Muscle of back (tissue), 13 donors: ENCODE measurements around the gene SLC25A13. TPM values are rescaled to one million over a fixed set of nuclear protein-coding genes. Genes with fewer than 3 reads are reported as not detected.
"Not testable (repeated sequence)": the region's sequence is repeated elsewhere in the genome, so short reads cannot be mapped to it uniquely, and the experiment has no call there.

Source experiments
- DNase-seq, 3 donors: peaks; one replicate each; pipeline versions ENCODE4 v3.0.0 to v3.0.0-alpha.2; 2013
- long read RNA-seq, 9 donors: transcript quantifications; one replicate each; lab custom pipeline, GENCODE V29; 2026
- polyA plus RNA-seq, 10 donors: library from polyadenylated mRNA; unstranded; fragments of 120-200 nt; gene quantifications; one replicate each; pipeline ENCODE4 v1.2.1, GENCODE V29; 2013; ENCODE audit not compliant: insufficient read length in 10 of 10

The SLC25A13 gene
- polyA plus RNA-seq: 10 to 100 TPM in 8 of 10 donors, 1 to 10 TPM in 2; 9.4 to 15.2 (median 11.8) TPM
- long read RNA-seq, donor 1, partial matches to known transcripts: 0 of 1 reads
- long read RNA-seq, donor 1, other reads (novel, unspliced or antisense): 0 of 1 reads
- long read RNA-seq, donor 2: 0 reads
- long read RNA-seq, donor 3: 0 reads
- long read RNA-seq, donor 4: 0 reads
- long read RNA-seq, donor 5, partial matches to known transcripts: 0 of 1 reads
- long read RNA-seq, donor 5, other reads (novel, unspliced or antisense): 0 of 1 reads
- long read RNA-seq, donor 6, partial matches to known transcripts: 0 of 1 reads
- long read RNA-seq, donor 6, other reads (novel, unspliced or antisense): 0 of 1 reads
- long read RNA-seq, donor 7: 0 reads
- long read RNA-seq, donor 8, partial matches to known transcripts: 0 of 1 reads
- long read RNA-seq, donor 8, other reads (novel, unspliced or antisense): 0 of 1 reads
- long read RNA-seq, donor 9: 0 reads

- peak; percentile 74 to 94 (median 84) for DNase-seq
These were observed at the start of gene SLC25A13 for GRCh38 chr7:96321658-96322372. Gene SLC25A13 (minus strand): TSS chr7:96322098. CDS start chr7:96321956, 142 bp downstream.

DNA sequence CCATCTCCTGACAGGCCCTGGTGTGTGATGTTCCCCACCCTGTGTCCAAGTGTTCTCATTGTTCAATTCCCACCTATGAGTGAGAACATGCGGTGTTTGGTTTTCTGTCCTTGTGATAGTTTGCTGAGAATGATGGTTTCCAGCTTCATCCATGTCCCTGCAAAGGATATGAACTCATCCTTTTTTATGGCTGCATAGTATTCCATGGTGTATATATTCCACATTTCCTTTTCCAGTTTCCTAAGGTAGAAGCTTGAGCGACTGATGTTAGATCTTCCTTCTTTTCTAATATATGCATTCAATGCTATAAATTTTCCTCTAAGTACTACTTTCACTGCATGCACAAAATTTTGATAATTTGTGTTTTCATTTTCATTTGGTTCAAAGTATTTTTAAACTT, 44.0 kb upstream of the SLC25A13 start:
- not testable (repeated sequence) for DNase-seq

GRCh38 chr7:96361116-96361857, 39.4 kb upstream of the SLC25A13 start:
- DNase-seq: no peak

GRCh38 chr7:96359876-96360275, 38.0 kb upstream of the SLC25A13 start:
- DNase-seq: no peak

DNA sequence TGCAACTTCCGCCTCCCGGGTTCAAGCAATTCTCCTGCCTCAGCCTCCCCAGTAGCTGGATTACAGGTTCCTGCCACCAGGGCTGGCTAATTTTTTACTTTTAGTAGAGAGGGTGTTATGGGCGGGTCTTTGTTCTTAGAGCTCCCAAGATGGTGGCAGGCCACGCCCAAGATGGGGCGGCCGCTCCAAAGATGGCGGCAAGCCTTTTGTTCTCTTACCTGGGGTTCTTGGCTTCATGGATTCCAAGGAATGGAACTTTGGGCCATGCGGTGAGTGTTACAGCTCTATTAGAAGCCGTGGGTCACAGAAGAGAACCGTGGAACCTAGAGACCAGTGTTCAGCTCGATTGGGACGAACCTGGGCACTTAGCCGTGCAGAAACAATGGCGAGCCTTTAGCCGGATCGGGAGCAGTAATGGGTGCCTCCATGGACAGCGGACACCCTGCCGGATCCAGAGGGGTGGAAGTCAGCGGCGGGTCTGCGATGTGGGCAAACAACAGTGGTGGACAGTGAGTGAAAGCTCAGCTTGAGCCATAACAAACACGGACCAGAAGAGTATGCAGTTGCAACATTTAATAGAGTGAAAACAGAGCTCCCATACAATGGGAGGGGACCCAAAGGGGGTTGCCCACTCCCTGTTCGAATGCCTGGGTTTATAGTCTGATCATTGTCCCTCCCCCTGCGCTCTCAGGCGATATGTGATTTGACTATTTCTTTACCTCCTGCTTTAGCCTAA, 36.5 kb upstream of the SLC25A13 start:
- not testable (repeated sequence) for DNase-seq

DNA sequence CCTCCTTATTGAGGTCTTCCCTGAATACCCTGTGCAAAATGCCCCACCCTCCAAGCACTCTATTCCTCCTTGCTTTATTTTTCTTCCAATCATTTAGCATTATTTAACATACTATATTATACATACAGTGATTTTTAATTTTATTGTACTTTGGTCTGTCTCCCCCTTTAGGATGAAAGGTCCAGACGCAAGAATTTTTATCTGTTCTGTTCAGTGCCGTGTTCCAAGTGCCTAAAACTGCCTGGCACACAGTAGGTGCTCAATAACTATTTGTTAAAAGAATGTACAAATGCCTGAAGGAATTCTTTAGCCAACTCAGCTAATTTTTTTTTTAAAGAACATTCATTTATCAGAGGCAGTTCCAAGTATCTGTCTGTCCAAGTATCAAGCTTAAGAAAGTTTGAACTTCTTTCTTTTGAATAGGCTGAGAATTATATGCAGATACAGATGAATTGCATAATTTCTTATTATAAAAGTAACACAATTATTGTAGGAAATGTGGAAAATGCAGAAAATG, 34.1 kb upstream of the SLC25A13 start:
- DNase-seq: no peak

GRCh38 chr7:96354881-96355280, 33.0 kb upstream of the SLC25A13 start:
- DNase-seq: no peak

- DNase-seq: no peak
These were observed 27.7 kb upstream of the SLC25A13 start for GRCh38 chr7:96349572-96349971.

DNA sequence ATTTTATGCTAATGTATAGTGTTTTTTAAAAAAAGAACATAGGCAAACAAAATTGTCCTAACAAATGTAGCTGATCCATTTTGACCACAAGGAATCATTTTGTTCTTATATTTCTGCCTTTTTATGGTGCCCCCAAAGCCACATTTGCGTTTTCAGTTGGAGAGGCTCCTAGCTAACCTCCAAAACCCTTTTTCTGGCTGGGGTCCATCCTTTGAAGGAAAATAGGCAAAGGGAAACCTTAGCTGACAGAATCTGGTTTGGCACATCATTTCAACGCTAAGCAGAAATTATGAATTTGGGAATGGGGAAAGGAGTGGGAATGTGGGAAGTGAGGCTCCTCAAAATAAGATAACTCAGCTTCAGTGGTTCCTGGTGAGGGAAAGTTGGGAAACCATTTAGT, 25.6 kb upstream of the SLC25A13 start:
- no peak for DNase-seq

DNA sequence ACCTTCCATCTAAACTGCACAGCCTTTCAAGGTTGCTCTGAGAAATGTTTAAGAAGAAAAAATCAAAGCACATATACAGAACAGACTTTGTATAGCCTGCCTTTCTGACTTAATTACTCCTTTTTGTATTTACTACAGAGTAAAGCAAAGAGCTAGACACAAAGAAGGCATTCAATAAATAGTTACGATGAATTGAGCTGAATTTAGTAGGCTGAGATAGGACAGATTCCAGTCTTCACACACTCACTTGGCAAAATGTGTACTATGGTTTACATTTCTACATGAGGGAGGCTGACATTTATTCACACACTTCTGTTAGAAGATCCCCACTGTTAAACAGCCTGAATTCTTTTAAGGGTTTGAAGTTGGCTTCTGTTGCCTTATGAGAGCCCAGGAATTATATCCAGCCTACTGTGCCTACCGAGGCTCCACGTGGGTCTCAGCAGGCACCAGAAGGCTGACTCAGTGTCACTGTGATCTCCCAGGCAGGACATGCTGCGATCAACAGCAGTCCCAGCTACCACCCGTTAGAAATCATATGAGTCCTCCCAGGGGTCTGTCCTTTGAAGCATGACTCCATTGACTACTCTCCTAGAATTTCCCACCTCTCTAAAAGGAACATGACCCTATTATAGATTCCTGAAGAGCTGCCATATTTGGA, 24.5 kb upstream of the SLC25A13 start:
- DNase-seq: no peak

- DNase-seq: no peak
These were observed 22.3 kb upstream of the SLC25A13 start for GRCh38 chr7:96344236-96344635.

DNA sequence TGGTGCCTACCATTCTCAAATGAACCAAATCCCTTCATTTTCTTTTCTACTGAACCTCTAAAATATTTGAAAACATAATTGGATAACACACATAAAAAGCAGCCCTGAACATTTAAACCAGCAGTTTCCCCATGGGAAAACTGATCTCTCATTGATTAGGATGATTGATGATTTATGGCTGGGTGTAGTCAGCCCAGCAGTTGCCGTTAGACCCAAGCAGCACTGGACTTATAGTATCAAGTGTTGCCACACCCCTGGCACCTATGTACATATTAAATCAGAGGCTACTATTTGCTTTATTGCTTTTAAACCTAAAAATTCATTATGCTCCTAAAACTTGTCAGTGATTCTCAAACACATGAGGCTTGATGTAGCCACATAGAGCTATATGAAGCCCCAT, 20.2 kb upstream of the SLC25A13 start:
- DNase-seq: no peak

DNA sequence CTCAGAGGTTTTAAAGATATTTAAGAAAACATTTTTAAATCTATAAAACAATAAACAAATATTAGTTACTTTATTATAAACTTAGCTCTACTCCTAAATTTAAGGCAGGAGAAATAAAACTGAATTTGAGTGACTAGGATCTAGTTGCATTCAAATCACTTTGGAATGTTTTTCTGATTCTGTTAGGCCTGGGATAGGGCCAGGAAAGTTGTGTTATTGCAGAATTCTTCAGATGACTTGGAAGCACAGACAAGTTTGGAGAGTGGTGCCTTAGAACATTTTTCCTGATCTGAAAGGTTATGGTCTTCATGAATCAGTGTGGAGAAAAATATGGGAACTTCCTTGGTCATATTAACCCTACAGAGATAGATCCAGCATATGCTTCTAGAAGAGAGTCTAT, 15.6 kb upstream of the SLC25A13 start:
- peak; percentile 35 to 54 (median 38) for DNase-seq

DNA sequence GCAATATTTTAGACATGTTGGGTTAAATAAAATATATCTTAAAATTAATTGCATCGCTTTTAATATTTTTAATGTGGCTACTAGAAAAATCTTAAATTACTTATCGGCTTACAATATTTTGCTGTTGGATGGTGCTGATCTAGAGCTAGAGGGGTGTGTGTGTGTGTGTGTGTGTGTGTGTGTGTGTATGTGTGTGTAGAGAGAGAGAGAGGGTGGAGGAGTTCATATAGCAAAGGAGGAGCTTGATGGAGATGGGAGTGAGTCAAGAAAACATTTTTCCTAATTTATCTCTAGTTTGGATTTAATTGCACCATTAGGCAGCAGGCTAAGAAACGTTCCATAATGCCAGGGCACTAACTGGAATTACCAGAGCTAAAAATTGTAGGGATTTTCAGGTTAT, 10.4 kb upstream of the SLC25A13 start:
- DNase-seq: no peak

DNA sequence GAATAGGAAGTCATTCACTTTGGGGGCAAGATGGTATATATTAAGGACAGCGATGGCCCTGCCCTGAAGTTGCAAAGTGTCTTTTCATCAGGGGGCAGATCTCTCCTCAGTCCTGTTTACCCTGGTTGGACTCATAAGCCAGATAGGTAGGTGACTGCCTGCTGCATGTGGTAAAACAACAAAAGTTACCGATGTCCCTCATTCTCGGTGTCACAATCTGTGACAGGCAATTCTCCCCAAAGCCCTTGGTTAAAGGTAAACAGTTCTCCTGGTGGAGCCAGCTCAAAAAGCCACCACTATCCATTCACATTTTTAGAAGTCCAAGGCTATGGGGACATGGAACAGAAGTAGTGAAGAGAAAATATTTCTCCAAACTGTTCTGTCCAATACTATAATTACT, 9.9 kb upstream of the SLC25A13 start:
- DNase-seq: no peak

- DNase-seq: no peak
These were observed 9.3 kb upstream of the SLC25A13 start for GRCh38 chr7:96331233-96331632.

DNA sequence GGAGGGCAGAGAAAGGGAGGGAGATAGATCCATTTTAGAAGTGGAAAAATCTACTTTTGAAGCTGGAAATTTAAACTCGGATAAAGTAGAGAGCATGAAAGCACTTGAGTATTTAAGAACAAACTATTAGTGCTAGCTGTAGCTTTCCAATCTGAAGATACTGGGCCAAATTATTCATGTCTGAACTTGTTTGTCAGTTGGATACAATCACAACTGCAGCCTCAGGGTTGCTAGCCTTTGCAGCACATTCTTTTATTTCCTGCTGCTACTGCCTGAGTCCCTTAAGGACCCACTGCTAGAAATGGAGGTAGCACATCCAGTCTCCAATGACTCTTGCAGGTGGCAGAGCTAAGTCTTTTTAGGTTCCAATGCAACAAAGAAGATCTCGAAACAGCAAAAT, 8.3 kb upstream of the SLC25A13 start:
- no peak for DNase-seq

DNA sequence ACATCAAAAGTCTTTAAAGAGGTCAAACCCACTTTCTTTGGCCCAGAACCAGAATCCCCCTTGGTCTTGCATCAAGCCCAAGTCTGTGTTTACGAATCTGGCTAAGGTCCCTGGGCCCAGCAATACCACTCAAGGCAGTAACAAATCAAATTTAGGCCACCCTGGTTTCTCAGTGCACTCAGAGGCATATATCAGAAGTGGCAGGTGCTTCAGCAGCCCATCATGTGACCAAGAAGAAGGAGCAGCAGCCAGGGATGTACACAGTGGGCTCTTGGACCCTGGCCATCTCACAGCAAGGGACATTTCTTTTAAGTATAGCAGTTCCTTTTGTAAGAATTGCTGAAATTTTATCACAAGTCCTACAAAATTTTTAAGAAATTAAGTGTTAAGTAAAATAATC, 7.3 kb upstream of the SLC25A13 start:
- no peak for DNase-seq

DNA sequence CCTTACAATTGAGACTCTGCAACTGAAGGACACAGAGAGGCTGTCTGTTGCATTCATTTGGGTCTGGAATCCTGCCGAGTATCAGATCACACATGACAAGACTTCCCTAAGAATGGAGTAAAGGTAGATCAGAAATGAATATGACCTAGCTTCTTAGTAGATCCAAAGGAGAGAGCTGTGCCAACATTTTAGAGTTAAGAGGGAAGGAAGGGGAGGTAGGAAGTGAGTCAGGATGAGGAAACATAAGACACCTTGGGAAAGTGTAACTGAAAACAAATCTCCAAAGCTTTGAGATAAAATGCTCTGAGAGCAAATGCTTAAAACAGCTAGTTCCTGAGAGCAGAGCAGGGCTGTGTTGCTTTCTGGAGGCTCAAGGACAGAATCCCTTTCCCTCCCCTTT, 6.1 kb upstream of the SLC25A13 start:
- DNase-seq: no peak

- DNase-seq: no peak
These were observed 5.5 kb upstream of the SLC25A13 start for GRCh38 chr7:96327429-96327828.

GRCh38 chr7:96326752-96327151, 4.9 kb upstream of the SLC25A13 start:
- not testable (repeated sequence) for DNase-seq
